Measurements from ENCODE around the gene TMEM59L.

The TMEM59L gene

GRCh38 chr19:18633321-18633720 lies 20.7 kb downstream of the TMEM59L start:
- no peaks in the 10 kb centered on the region for H3K9me3 ChIP-seq (ENCODE audit: control insufficient read depth, low read length)
- no peaks in the 10 kb centered on the region for H3K27me3 ChIP-seq (ENCODE audit: control insufficient read depth, insufficient read depth, low read length)
- H3K79me2 ChIP-seq = no peaks in the 10 kb centered on the region
- H3K4me1 ChIP-seq = peaks cover 4% of the 10 kb centered on the region
- H3K4me3 ChIP-seq (ENCODE audit: low read depth, low read length) = no peak overlapping the region
- no peak overlapping the region for H3K4me2 ChIP-seq (ENCODE audit: low read length)
- no peak overlapping the region for H3K27ac ChIP-seq
- no peaks in the 10 kb centered on the region for H3K36me3 ChIP-seq (ENCODE audit: control insufficient read depth, insufficient read depth, low read length)
- H3K9ac ChIP-seq = no peak overlapping the region
- no peak for TF ChIP-seq CTCF (IDR thresholded peaks at IDR 0.05)
- no peak overlapping the region for H2AFZ ChIP-seq

- no peak for TF ChIP-seq CTCF (IDR thresholded peaks at IDR 0.05)
These were observed 22.1 kb downstream of the TMEM59L start for GRCh38 chr19:18634612-18635297.

GRCh38 chr19:18635831-18636182 lies 23.1 kb downstream of the TMEM59L start:
- Histone ChIP-seq H2AFZ (no peak overlapping the region), H3K9ac (no peak overlapping the region), H3K27ac (no peak overlapping the region), H3K9me3 (ENCODE audit: control insufficient read depth, low read length) (no peaks in the 10 kb centered on the region), H3K4me2 (ENCODE audit: low read length) (no peak overlapping the region), H3K27me3 (ENCODE audit: control insufficient read depth, insufficient read depth, low read length) (no peaks in the 10 kb centered on the region), H3K36me3 (ENCODE audit: control insufficient read depth, insufficient read depth, low read length) (no peaks in the 10 kb centered on the region), H3K79me2 (peaks cover 3% of the 10 kb centered on the region), H3K4me3 (ENCODE audit: low read depth, low read length) (no peak overlapping the region), H3K4me1 (peaks cover 4% of the 10 kb centered on the region)
- no peak for TF ChIP-seq CTCF (IDR thresholded peaks at IDR 0.05)

More at GRCh38 chr19:18634612-18635297, 22.1 kb downstream of the TMEM59L start:
- Histone ChIP-seq H3K9ac (no peak overlapping the region), H3K4me3 (ENCODE audit: low read depth, low read length) (no peak overlapping the region), H3K4me2 (ENCODE audit: low read length) (peak overlapping the region; percentile 22), H3K79me2 (no peaks in the 10 kb centered on the region), H2AFZ (no peak overlapping the region), H3K9me3 (ENCODE audit: control insufficient read depth, low read length) (no peaks in the 10 kb centered on the region), H3K27ac (no peak overlapping the region), H3K4me1 (peaks cover 4% of the 10 kb centered on the region), H3K27me3 (ENCODE audit: control insufficient read depth, insufficient read depth, low read length) (no peaks in the 10 kb centered on the region), H3K36me3 (ENCODE audit: control insufficient read depth, insufficient read depth, low read length) (no peaks in the 10 kb centered on the region)

GRCh38 chr19:18636183-18636968 lies 23.7 kb downstream of the TMEM59L start:
- Histone ChIP-seq H2AFZ (peak overlapping the region; percentile 91), H3K4me2 (ENCODE audit: low read length) (peak overlapping the region; percentile 95), H3K4me1 (peaks cover 4% of the 10 kb centered on the region), H3K4me3 (ENCODE audit: low read depth, low read length) (peak overlapping the region; percentile 80), H3K9me3 (ENCODE audit: control insufficient read depth, low read length) (no peaks in the 10 kb centered on the region), H3K27me3 (ENCODE audit: control insufficient read depth, insufficient read depth, low read length) (no peaks in the 10 kb centered on the region), H3K79me2 (peaks cover 6% of the 10 kb centered on the region), H3K27ac (peak overlapping the region; percentile 84), H3K9ac (no peak overlapping the region), H3K36me3 (ENCODE audit: control insufficient read depth, insufficient read depth, low read length) (no peaks in the 10 kb centered on the region)
- TF ChIP-seq CTCF (IDR thresholded peaks at IDR 0.05) = no peak

All from parathyroid adenoma (tissue), 2 donors.